ENCODE data around the gene COTL1.

Gene COTL1

GRCh38 chr16:84611041-84611440, 6.8 kb downstream of the COTL1 start:
- peaks cover 70% of the 10 kb centered on the region for H3K36me3 Mint-ChIP-seq (ENCODE audit: low read depth)
- H3K4me1 Mint-ChIP-seq = peaks cover 81% of the 10 kb centered on the region
- TF ChIP-seq CTCF (IDR thresholded peaks at IDR 0.05) = no peak
- H3K27me3 Mint-ChIP-seq (ENCODE audit: low read depth, poor library complexity) = no peaks in the 10 kb centered on the region
- DNase-seq = no peak
- peak overlapping the region; percentile 32 for H3K27ac Mint-ChIP-seq
- H3K9me3 Mint-ChIP-seq = peaks cover 8% of the 10 kb centered on the region
- no peak overlapping the region for H3K4me3 Mint-ChIP-seq

- DNase-seq = no peak
- Mint-ChIP-seq H3K9me3 (peaks cover 10% of the 10 kb centered on the region), H3K4me1 (peaks cover 80% of the 10 kb centered on the region), H3K27me3 (ENCODE audit: low read depth, poor library complexity) (no peaks in the 10 kb centered on the region), H3K4me3 (no peak overlapping the region), H3K36me3 (ENCODE audit: low read depth) (peaks cover 73% of the 10 kb centered on the region), H3K27ac (peak overlapping the region; percentile 18)
- no peak for TF ChIP-seq CTCF (IDR thresholded peaks at IDR 0.05)
Observed at GRCh38 chr16:84610376-84610775, 7.5 kb downstream of the COTL1 start.

GRCh38 chr16:84609563-84610177, 8.2 kb downstream of the COTL1 start:
- peaks cover 13% of the 10 kb centered on the region for H3K9me3 Mint-ChIP-seq
- no peaks in the 10 kb centered on the region for H3K27me3 Mint-ChIP-seq (ENCODE audit: low read depth, poor library complexity)
- peak overlapping the region; percentile 91 for H3K27ac Mint-ChIP-seq
- TF ChIP-seq CTCF (IDR thresholded peaks at IDR 0.05) = no peak
- H3K4me3 Mint-ChIP-seq = no peak overlapping the region
- no peak for DNase-seq
- H3K4me1 Mint-ChIP-seq = peaks cover 80% of the 10 kb centered on the region
- H3K36me3 Mint-ChIP-seq (ENCODE audit: low read depth) = peaks cover 79% of the 10 kb centered on the region

GRCh38 chr16:84608282-84608681, 9.6 kb downstream of the COTL1 start:
- no peak for TF ChIP-seq CTCF (IDR thresholded peaks at IDR 0.05)
- peaks cover 79% of the 10 kb centered on the region for H3K4me1 Mint-ChIP-seq
- DNase-seq = no peak
- peak overlapping the region; percentile 60 for H3K27ac Mint-ChIP-seq
- peaks cover 16% of the 10 kb centered on the region for H3K9me3 Mint-ChIP-seq
- H3K27me3 Mint-ChIP-seq (ENCODE audit: low read depth, poor library complexity) = no peaks in the 10 kb centered on the region
- H3K36me3 Mint-ChIP-seq (ENCODE audit: low read depth) = peaks cover 78% of the 10 kb centered on the region
- no peak overlapping the region for H3K4me3 Mint-ChIP-seq

GRCh38 chr16:84607694-84608093, 10.2 kb downstream of the COTL1 start:
- Mint-ChIP-seq H3K27me3 (ENCODE audit: low read depth, poor library complexity) (no peaks in the 10 kb centered on the region), H3K4me1 (peaks cover 81% of the 10 kb centered on the region), H3K4me3 (no peak overlapping the region), H3K9me3 (peaks cover 16% of the 10 kb centered on the region), H3K27ac (peak overlapping the region; percentile 60), H3K36me3 (ENCODE audit: low read depth) (peaks cover 78% of the 10 kb centered on the region)
- no peak for DNase-seq
- TF ChIP-seq CTCF (IDR thresholded peaks at IDR 0.05) = no peak

- Mint-ChIP-seq H3K4me3 (no peak overlapping the region), H3K27ac (peak overlapping the region; percentile 33), H3K9me3 (peaks cover 16% of the 10 kb centered on the region), H3K27me3 (ENCODE audit: low read depth, poor library complexity) (no peaks in the 10 kb centered on the region), H3K4me1 (peaks cover 86% of the 10 kb centered on the region), H3K36me3 (ENCODE audit: low read depth) (peaks cover 76% of the 10 kb centered on the region)
- no peak for DNase-seq
- TF ChIP-seq CTCF (IDR thresholded peaks at IDR 0.05) = no peak
Observed at GRCh38 chr16:84607061-84607460, 10.8 kb downstream of the COTL1 start.
